HG02798 (cell line): ENCODE results near the gene PXN.
A peak's percentile ranks its signal among the peaks of the same experiment; 100 is the strongest.
"Not testable (repeated sequence)": the region's sequence is repeated elsewhere in the genome, so short reads cannot be mapped to it uniquely, and the experiment has no call there.

Source experiments
- ATAC-seq: cut with Tn5 transposase; IDR thresholded peaks from one replicate; pipeline ENCODE4 v1.9.1; 2021; ENCODE audit warnings: mild to moderate bottlenecking; ENCODE audit not compliant: unreplicated experiment, poor library complexity

PXN gene

GRCh38 chr12:120242275-120242799 is 23.2 kb downstream of the PXN start:
- ATAC-seq: no peak

GRCh38 chr12:120241561-120242274 is 23.8 kb downstream of the PXN start:
- ATAC-seq: no peak

DNA sequence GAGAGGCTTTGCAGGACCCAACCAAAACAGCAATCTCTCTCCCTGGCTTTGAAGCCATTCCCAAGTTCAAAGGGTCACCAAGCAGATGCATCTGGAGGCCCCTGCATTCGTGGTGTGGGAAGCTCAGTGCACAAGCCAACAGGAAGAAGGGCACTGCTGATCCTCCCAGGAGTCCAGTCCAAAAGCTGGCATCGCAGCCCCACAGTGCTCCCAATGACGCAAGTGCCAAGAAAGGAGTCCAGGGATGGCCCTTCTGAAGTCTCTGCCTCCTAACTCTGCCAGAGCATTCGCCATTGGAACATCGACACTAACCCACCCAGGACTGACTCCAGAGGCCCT is 25.1 kb downstream of the PXN start:
- ATAC-seq: no peak

DNA sequence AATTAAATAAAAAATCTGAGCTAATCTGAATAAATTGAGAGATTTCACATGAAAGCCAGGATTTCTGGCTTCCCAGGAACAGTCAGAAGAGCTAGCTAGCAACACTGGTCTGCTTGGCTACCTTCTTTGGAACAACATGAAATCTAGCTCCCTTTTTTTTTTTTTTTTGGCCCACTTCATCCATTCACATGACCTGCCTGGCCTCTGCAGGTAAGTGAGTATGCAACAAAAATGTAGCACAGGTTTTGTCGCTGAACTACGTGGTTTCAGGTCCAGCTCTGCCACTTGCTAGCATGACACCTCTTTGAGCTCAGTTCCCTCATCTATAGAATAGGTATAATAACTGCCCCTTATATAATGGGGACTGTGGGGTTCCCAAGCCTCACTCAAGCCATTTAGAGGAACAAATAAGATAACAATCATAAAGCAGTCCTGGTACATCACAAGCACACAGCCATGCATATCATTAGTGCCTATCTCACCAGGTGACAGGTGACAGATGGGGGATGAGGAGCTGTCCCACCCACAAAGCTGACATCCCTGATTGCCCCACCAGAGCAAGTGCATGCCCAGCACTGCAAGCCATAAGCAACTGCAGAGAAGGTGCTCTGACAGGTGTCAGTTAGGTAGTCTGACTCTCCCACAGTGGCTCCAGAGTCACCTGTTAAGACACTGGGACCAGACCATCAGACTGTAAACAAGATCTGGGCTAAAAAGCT is 25.6 kb downstream of the PXN start:
- no peak for ATAC-seq

DNA sequence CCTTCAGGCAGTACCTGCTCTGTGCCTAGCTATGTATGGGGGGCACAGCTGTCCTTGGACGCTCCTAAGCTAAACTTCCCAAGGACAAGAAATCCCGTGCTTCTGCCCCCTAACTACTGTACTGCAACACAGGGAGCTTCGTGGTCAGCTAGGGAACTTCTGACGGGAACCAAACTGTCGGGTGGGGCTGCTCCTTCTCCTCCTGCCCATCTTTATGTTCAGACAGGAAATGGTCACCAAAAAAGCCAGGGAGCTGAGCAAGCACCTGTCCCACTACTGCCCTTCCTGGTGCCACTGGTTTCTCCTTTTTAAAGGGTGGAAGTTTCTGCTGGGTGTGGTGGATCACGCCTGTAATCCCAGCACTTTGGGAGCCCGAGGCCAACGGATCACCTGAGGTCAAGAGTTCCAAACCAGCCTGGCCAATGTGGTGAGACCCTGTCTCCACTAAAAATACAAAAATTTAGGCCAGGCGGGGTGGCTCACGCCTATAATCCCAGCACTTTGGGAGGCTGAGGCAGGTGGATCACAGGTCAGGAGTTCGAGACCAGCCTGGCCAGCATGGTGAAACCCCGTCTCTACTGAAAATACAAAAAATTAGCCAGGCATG is 26.6 kb downstream of the PXN start:
- ATAC-seq: no peak

GRCh38 chr12:120238217-120238616 is 27.3 kb downstream of the PXN start:
- no peak for ATAC-seq

DNA sequence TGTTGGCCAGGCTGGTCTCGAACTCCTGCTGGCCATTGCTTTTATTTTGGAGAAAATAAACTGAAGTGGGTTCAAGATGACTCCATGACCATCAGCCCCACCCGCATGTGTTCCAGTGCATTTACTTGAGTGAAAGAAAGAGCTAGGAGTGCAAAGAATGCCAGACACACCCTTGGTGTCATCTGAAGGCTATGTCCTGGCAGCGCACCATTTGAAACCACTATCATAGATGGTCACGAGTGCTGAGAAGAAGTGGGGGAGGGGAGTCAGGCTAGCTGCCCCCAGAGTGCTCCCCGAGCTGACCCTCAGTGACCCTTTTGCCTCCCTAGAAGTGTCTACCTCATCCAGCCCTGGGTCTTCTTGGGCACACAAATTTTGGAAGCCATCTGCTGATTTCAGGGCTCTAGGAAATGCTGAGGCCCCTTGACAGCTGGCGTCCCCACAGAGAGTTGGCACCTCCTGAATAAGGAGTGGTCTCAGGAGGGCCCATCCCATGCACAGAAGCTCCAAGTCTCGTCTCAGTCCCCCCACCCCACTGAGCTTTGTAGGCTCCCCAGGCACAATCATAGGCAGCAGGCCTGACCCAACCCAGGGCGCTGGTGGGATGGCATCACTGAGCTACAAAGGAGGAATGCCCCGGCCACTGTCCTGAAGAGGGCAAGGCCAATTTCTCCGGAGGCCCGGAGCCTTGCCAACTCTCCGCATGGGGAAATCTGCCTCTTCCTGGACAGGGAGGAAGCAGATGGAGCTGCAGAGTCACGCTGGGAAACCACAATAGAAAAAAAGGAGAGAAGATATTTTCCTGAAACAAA is 28.0 kb downstream of the PXN start:
- no peak for ATAC-seq

DNA sequence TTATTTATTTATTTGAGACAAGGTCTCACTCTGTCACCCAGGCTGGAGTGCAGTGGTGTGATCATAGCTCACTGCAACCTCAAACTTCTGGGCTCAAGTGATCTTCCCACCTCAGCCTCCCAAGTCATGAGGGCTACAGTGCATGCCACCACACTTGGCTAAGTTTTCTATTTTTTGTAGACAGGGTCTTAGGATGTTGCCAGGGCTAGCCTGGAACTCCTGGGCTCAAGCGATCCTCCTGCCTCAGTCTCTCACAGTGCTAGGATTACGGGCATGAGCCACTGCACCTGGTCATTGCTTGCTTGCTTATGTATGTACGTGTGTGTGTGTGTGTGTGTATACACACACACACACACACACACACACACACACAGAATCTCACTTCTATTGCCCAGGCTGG is 28.7 kb downstream of the PXN start:
- ATAC-seq: not testable (repeated sequence)

- ATAC-seq: no peak
Observed at GRCh38 chr12:120235369-120236323, 29.9 kb downstream of the PXN start.

DNA sequence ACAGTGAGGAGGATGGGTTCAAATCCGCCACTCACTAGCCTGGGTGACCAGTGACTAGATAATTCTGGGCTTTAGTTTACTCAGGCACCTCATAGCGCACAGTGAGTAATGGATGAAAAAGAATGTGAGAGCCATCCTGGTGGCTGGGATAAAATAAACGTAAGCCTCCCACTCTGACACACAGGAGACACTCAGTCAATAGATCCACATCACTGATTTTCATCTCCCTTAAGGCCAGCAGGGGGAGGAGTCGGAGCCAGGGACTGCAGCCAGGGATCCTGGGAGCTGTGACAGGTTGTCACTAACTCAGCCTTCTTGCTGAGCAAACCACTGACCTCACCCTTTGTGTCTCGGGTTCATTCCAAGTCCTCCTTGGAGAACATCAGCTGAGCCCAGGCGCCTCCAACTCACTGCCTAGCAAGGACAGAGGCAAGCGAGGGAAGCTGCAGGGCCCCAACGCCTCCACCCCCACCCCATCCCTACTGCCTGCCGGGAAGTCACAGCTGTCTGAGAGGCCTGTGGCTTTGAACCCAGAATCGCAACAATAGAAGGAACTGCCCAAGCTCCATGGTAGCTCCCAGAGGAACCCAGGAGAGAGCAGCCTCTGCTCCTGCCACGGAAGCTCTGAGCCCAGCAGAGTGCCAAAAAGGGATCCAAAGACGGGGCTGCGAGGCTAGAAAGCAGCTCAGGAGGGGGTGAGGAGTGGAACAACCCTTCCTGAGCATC is 30.7 kb downstream of the PXN start:
- no peak for ATAC-seq

- ATAC-seq: no peak
Observed at GRCh38 chr12:120231316-120232011, 34.1 kb downstream of the PXN start.

DNA sequence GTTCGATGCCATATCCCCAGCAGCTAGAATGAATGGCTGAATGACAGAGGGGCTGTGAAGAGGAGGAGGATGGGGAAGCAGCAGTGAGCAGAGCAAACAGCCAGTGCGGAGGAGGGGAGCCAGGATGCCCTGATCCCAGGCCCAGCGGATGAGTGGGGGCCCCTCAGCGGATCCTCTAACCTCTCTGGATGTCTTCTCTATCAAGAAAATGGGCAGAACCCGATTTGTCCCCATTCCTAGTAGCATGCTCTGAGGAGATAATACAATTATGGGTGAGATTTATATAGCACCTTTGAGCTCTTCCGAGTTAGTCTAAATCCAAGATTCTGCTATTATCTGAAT is 34.6 kb downstream of the PXN start:
- no peak for ATAC-seq

DNA sequence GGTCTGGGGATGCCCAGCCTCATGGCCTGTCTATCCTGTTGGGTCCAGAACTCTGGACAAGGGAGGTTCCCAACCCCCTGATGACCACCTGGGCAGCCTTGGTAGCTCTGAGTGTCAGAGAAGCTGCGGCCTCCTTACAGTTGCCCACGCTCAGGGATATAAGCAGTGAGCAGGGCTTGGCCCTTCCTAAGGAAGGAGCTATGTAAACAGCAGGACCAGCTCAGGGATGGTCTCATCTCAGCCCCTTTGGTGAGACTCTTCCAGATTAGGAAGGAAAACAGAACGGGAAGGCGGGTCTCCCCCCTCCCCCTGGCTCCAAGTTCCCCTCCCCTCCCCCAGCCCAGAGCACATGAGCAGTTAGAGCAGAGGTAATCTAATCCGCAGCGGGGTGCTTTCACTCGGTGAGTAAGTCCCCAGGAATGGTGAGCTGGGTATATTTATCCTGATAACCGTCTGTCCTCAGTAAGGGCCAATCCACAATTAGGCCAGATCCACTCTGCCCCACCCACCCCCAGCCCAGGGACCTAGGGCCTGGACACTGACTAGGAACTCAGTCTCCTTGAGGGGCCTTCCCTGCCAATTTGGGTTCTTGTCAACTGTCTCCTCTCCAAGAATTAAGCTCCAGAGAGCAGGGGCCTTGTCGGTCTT is 35.1 kb downstream of the PXN start:
- ATAC-seq: no peak

DNA sequence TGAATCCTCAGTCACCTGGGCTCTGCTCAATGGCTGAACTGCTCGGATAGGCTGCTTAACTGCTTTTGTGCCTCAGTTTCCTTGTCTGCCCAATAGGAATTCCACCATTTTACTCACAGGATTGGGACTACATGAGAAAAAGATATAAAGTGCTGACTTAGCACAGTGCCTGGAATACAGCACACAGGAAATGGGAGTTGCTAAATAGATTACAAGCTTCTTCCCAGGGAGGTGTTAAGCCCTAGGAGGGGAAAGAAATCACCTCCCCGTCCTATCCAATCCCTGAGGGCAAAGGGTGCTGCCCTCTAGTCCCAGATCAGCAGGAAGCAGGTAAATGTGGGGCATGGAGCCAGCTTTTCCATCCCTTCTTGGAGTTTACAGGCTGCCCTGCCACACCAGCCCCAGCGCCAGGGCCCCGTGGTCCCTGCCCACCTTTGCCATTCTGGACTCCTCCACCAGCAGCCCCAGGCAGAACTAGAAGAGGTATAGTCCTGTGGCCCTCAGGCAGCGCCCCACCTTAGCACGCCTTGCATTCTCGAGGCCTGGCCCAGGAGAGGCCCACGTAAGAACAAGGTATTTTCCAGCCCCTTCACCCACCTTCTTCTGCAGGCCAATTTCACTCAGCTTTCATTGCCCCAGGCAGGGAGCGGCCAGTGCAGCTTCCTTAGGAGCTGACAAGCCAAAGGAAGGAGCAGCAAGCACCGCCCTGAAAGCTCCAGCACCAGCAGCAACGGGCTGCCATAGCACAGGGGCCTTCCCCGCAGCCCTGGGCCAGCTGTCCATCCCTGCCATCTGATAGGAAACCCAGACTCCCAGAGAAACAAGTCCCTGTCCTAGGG is 35.8 kb downstream of the PXN start:
- no peak for ATAC-seq

- no peak for ATAC-seq
Observed at GRCh38 chr12:120229071-120229486, 36.5 kb downstream of the PXN start.

DNA sequence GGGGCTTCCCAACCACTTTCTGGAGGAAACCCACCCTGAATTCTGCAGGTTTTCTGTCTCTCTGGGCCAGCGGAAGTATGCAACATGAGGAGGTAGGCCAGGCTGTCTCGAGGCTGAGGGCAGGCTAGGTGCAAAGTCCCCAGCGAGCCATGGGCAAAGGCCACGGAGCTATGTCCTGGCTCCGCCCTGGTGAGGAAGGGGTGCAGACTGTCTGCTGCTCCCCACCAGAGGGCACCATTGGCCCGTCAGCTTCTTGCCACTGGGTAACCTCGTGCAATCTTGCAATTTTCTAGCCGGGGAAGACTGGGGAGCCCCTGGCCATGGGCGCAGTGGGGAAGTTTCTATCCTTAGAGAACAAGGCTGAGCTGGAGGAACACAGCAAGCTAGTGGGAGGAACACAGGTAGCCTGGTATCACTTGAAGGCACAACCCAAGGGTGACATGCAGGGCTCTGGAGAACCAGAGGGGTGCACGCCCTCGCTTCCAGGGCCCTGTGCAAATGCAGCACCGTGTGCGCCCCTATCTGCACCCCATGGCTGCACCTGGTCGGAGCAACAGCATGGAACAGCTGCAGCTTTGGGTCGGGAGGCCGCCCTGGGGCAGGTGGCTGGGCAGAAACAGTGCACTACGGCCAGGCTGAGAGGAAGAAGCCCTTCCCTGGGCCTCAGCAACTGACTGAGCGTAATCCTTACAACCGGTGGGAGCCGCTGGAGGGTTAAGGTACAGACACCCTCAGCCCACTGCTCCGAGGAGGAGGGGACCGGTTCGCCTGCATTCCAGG is 37.0 kb downstream of the PXN start:
- peak; percentile 84 for ATAC-seq

- ATAC-seq: no peak
Observed at GRCh38 chr12:120228041-120228290, 37.6 kb downstream of the PXN start.
